ENCODE measurements around the gene SHC3. TPM values are rescaled to one million over a fixed set of nuclear protein-coding genes. Genes with fewer than 3 reads are reported as not detected.

The SHC3 gene
- polyA plus RNA-seq, 1 donor from 2014 or later = 22.9 TPM

GRCh38 chr9:89009546-89009840 is 169.1 kb downstream of the SHC3 start:
- Histone ChIP-seq H3K4me2 (ENCODE audit: low read length) (no peak overlapping the region), H2AFZ (ENCODE audit: low read depth, low read length) (no peak overlapping the region), H3K9me3 (ENCODE audit: low read length) (no peaks in the 10 kb centered on the region), H3K9me2 (ENCODE audit: insufficient read depth, low read length) (no peaks in the 10 kb centered on the region), H3K79me2 (replicated peaks; ENCODE audit: insufficient read depth, low read length) (no peaks in the 10 kb centered on the region), H3K27ac (ENCODE audit: low read length) (no peak overlapping the region), H3K4me3 (ENCODE audit: low read length) (no peak overlapping the region), H4K20me1 (ENCODE audit: insufficient read depth) (no peaks in the 10 kb centered on the region), H3F3A (ENCODE audit: insufficient read depth, low read length, poor library complexity, severe bottlenecking) (no peaks in the 10 kb centered on the region), H3K36me3 (ENCODE audit: insufficient read depth, low read length) (no peaks in the 10 kb centered on the region), H3K9ac (ENCODE audit: low read length) (no peak overlapping the region), H3K27me3 (ENCODE audit: insufficient read depth, low read depth, low read length) (no peaks in the 10 kb centered on the region)
- TF ChIP-seq TAF1 (IDR thresholded peaks at IDR 0.05; ENCODE audit: low read depth) (no peak), EP300 (conservative IDR thresholded peaks at IDR 0.05; ENCODE audit: poor library complexity, severe bottlenecking) (no peak), RAD21 (conservative IDR thresholded peaks at IDR 0.05) (no peak), MXI1 (conservative IDR thresholded peaks at IDR 0.05; ENCODE audit: poor library complexity, severe bottlenecking) (no peak), SMC3 (conservative IDR thresholded peaks at IDR 0.05; ENCODE audit: poor library complexity) (no peak), POLR2AphosphoS5 (IDR thresholded peaks at IDR 0.05) (no peak), REST (IDR thresholded peaks at IDR 0.05; ENCODE audit: borderline replicate concordance) (no peak), EZH2 (IDR thresholded peaks at IDR 0.05; ENCODE audit: borderline replicate concordance, insufficient read depth, low read length, poor library complexity, severe bottlenecking) (no peak)
- TF ChIP-seq, protein P1, sequence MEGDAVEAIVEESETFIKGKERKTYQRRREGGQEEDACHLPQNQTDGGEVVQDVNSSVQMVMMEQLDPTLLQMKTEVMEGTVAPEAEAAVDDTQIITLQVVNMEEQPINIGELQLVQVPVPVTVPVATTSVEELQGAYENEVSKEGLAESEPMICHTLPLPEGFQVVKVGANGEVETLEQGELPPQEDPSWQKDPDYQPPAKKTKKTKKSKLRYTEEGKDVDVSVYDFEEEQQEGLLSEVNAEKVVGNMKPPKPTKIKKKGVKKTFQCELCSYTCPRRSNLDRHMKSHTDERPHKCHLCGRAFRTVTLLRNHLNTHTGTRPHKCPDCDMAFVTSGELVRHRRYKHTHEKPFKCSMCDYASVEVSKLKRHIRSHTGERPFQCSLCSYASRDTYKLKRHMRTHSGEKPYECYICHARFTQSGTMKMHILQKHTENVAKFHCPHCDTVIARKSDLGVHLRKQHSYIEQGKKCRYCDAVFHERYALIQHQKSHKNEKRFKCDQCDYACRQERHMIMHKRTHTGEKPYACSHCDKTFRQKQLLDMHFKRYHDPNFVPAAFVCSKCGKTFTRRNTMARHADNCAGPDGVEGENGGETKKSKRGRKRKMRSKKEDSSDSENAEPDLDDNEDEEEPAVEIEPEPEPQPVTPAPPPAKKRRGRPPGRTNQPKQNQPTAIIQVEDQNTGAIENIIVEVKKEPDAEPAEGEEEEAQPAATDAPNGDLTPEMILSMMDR (IDR thresholded peaks at IDR 0.05; ENCODE audit: poor library complexity, severe bottlenecking) = no peak

GRCh38 chr9:89008744-89009545 is 169.7 kb downstream of the SHC3 start:
- H3K9me3 ChIP-seq (ENCODE audit: low read length) = no peaks in the 10 kb centered on the region
- no peak overlapping the region for H2AFZ ChIP-seq (ENCODE audit: low read depth, low read length)
- no peaks in the 10 kb centered on the region for H3K9me2 ChIP-seq (ENCODE audit: insufficient read depth, low read length)
- no peaks in the 10 kb centered on the region for H3K79me2 ChIP-seq (replicated peaks; ENCODE audit: insufficient read depth, low read length)
- H3F3A ChIP-seq (ENCODE audit: insufficient read depth, low read length, poor library complexity, severe bottlenecking) = no peaks in the 10 kb centered on the region
- no peak overlapping the region for H3K27ac ChIP-seq (ENCODE audit: low read length)
- H3K27me3 ChIP-seq (ENCODE audit: insufficient read depth, low read depth, low read length) = no peaks in the 10 kb centered on the region
- TF ChIP-seq POLR2AphosphoS5 (IDR thresholded peaks at IDR 0.05) (no peak), TAF1 (IDR thresholded peaks at IDR 0.05; ENCODE audit: low read depth) (no peak), REST (IDR thresholded peaks at IDR 0.05; ENCODE audit: borderline replicate concordance) (no peak), SMC3 (conservative IDR thresholded peaks at IDR 0.05; ENCODE audit: poor library complexity) (no peak), MXI1 (conservative IDR thresholded peaks at IDR 0.05; ENCODE audit: poor library complexity, severe bottlenecking) (no peak)
- no peaks in the 10 kb centered on the region for H4K20me1 ChIP-seq (ENCODE audit: insufficient read depth)
- no peak overlapping the region for H3K9ac ChIP-seq (ENCODE audit: low read length)
- H3K4me2 ChIP-seq (ENCODE audit: low read length) = no peak overlapping the region
- H3K4me3 ChIP-seq (ENCODE audit: low read length) = no peak overlapping the region
- no peaks in the 10 kb centered on the region for H3K36me3 ChIP-seq (ENCODE audit: insufficient read depth, low read length)

Measured in neural cell (in vitro differentiated cells).